Measurements from ENCODE around the gene NLRP13. TPM values are rescaled to one million over a fixed set of nuclear protein-coding genes. Genes with fewer than 3 reads are reported as not detected.

NLRP13 gene
- total RNA-seq, 1 donor from 2014 or later: not detected

- Mint-ChIP-seq H3K27ac (ENCODE audit: unreplicated experiment) (no peak overlapping the region), H3K4me1 (ENCODE audit: low read depth, unreplicated experiment) (no peaks in the 10 kb centered on the region), H3K4me3 (ENCODE audit: unreplicated experiment) (no peak overlapping the region), H3K9me3 (ENCODE audit: unreplicated experiment) (peaks cover 32% of the 10 kb centered on the region), H3K27me3 (ENCODE audit: low read depth, unreplicated experiment) (no peaks in the 10 kb centered on the region), H3K36me3 (ENCODE audit: low read depth, unreplicated experiment) (no peaks in the 10 kb centered on the region)
- H3K9me3 ChIP-seq (ENCODE audit: insufficient read depth, low read depth, low read length): peaks cover 8% of the 10 kb centered on the region
- H3K79me2 ChIP-seq (ENCODE audit: insufficient read depth, low read length): no peaks in the 10 kb centered on the region
- no peak overlapping the region for H3K9ac ChIP-seq (ENCODE audit: low read length)
- H2AFZ ChIP-seq (ENCODE audit: low read depth, low read length): no peak overlapping the region
- H3K27me3 ChIP-seq (ENCODE audit: insufficient read depth, low read length): no peaks in the 10 kb centered on the region
- H3K4me1 ChIP-seq (ENCODE audit: insufficient read depth, low read length): no peaks in the 10 kb centered on the region
- H3K27ac ChIP-seq (ENCODE audit: low read depth, low read length): no peak overlapping the region
- no peak for TF ChIP-seq EZH2 (IDR thresholded peaks at IDR 0.05; ENCODE audit: insufficient read depth, low read length)
- TF ChIP-seq CTCF (IDR thresholded peaks at IDR 0.05; ENCODE audit: insufficient read depth, low read depth, low read length): no peak
- FAIRE-seq (no peak), DNase-seq (ENCODE audit: low read depth) (no peak)
- H3K4me2 ChIP-seq (ENCODE audit: low read length): no peak overlapping the region
- no peaks in the 10 kb centered on the region for H4K20me1 ChIP-seq (ENCODE audit: insufficient read depth, low read length)
- H3K4me3 ChIP-seq (ENCODE audit: insufficient read depth, low read depth, low read length): no peak overlapping the region
- no peaks in the 10 kb centered on the region for H3K36me3 ChIP-seq (ENCODE audit: insufficient read depth, low read length)
Observed at GRCh38 chr19:55857149-55857548, 75.0 kb downstream of the NLRP13 start.

- peaks cover 29% of the 10 kb centered on the region for H3K9me3 Mint-ChIP-seq (ENCODE audit: unreplicated experiment)
- H3K9me3 ChIP-seq (ENCODE audit: insufficient read depth, low read depth, low read length): peaks cover 4% of the 10 kb centered on the region
Observed at GRCh38 chr19:55855160-55855559, 77.0 kb downstream of the NLRP13 start.

More at GRCh38 chr19:55855160-55855559, 77.0 kb downstream of the NLRP13 start:
- H3K4me1 ChIP-seq (ENCODE audit: insufficient read depth, low read length): no peaks in the 10 kb centered on the region
- no peaks in the 10 kb centered on the region for H3K79me2 ChIP-seq (ENCODE audit: insufficient read depth, low read length)
- no peak overlapping the region for H3K4me2 ChIP-seq (ENCODE audit: low read length)
- H3K4me3 ChIP-seq (ENCODE audit: insufficient read depth, low read depth, low read length): no peak overlapping the region
- DNase-seq (ENCODE audit: low read depth) (no peak), FAIRE-seq (no peak)
- H3K27me3 ChIP-seq (ENCODE audit: insufficient read depth, low read length): no peaks in the 10 kb centered on the region
- H3K27ac Mint-ChIP-seq (ENCODE audit: unreplicated experiment): no peak overlapping the region
- H3K4me3 Mint-ChIP-seq (ENCODE audit: unreplicated experiment): no peak overlapping the region
- no peaks in the 10 kb centered on the region for H3K4me1 Mint-ChIP-seq (ENCODE audit: low read depth, unreplicated experiment)
- no peaks in the 10 kb centered on the region for H3K36me3 Mint-ChIP-seq (ENCODE audit: low read depth, unreplicated experiment)
- H3K27me3 Mint-ChIP-seq (ENCODE audit: low read depth, unreplicated experiment): no peaks in the 10 kb centered on the region
- H4K20me1 ChIP-seq (ENCODE audit: insufficient read depth, low read length): no peaks in the 10 kb centered on the region
- H3K27ac ChIP-seq (ENCODE audit: low read depth, low read length): no peak overlapping the region
- H2AFZ ChIP-seq (ENCODE audit: low read depth, low read length): no peak overlapping the region
- no peaks in the 10 kb centered on the region for H3K36me3 ChIP-seq (ENCODE audit: insufficient read depth, low read length)
- no peak overlapping the region for H3K9ac ChIP-seq (ENCODE audit: low read length)
- TF ChIP-seq EZH2 (IDR thresholded peaks at IDR 0.05; ENCODE audit: insufficient read depth, low read length): no peak

Other genes with a start within 250 kb of the NLRP13 start
- gene NLRP9, start 193.9 kb downstream of the NLRP13 start, total RNA-seq: not detected in 2 replicates
- gene RFPL4A, start 173.2 kb downstream of the NLRP13 start, total RNA-seq: 0.43 TPM in 1 of 2 replicates, not detected in the other
- gene RFPL4AL1, start 163.2 kb downstream of the NLRP13 start, total RNA-seq: not detected in 2 replicates
- not detected in 2 replicates for gene NLRP11, start 100.3 kb downstream of the NLRP13 start, total RNA-seq
- gene NLRP4, start 95.8 kb downstream of the NLRP13 start, total RNA-seq: not detected in 2 replicates
- not detected in 2 replicates for gene NLRP8, start 15.5 kb upstream of the NLRP13 start, total RNA-seq
- not detected in 2 replicates for gene NLRP5, start 54.4 kb upstream of the NLRP13 start, total RNA-seq
- 35.0 and 36.3 TPM in 2 replicates for gene ZNF787, start 189.0 kb upstream of the NLRP13 start, total RNA-seq
- 34.7 and 34.8 TPM in 2 replicates for gene ZNF444, start 209.0 kb upstream of the NLRP13 start, total RNA-seq
- gene GALP, start 243.7 kb upstream of the NLRP13 start, total RNA-seq: not detected in 2 replicates